HepG2 (cell line): Measurements from ENCODE around the gene SCGB3A2. TPM values are rescaled to one million over a fixed set of nuclear protein-coding genes. Genes with fewer than 3 reads are reported as not detected.
A peak's percentile ranks its signal among the peaks of the same experiment; 100 is the strongest.

Experiments used
- HNRNPL ChIP-seq: fragments of 200-400 bp; formaldehyde crosslinking; IDR thresholded peaks from 2 replicates; pipeline ENCODE4 v1.6.1; 2017; ENCODE audit warnings: mild to moderate bottlenecking, low read depth, low read length
- HOXA5 ChIP-seq: sonication (generic); formaldehyde crosslinking; IDR thresholded peaks from 2 replicates; pipeline ENCODE4 v1.4.0; 2020; ENCODE audit warnings: missing genetic modification reagents
- POLR2AphosphoS2 ChIP-seq: IDR thresholded peaks from 2 replicates; pipeline ENCODE4 v1.6.1; 2011; ENCODE audit warnings: low read depth, low read length, improper control_type of control experiment
- REL ChIP-seq: sonication (generic); formaldehyde crosslinking; conservative IDR thresholded peaks from 2 replicates; pipeline ENCODE4 v1.8.0; 2022; ENCODE audit warnings: mild to moderate bottlenecking, missing genetic modification reagents, moderate library complexity
- SP2 ChIP-seq: sonication (generic); formaldehyde crosslinking; IDR thresholded peaks from 2 replicates; pipeline ENCODE4 v1.5.1; 2020; ENCODE audit warnings: mild to moderate bottlenecking, missing genetic modification reagents
- SPEN ChIP-seq: sonication (generic); formaldehyde crosslinking; IDR thresholded peaks from 2 replicates; pipeline ENCODE4 v1.5.1; 2020; ENCODE audit warnings: low read depth, mild to moderate bottlenecking, missing genetic modification reagents
- ZNF20 ChIP-seq: sonication (generic); formaldehyde crosslinking; IDR thresholded peaks from 2 replicates; pipeline ENCODE4 v1.4.0; 2020; ENCODE audit warnings: mild to moderate bottlenecking, moderate library complexity, missing genetic modification reagents
- ZNF34 ChIP-seq: sonication (generic); formaldehyde crosslinking; IDR thresholded peaks from 2 replicates; pipeline ENCODE4 v1.4.0; 2020; ENCODE audit warnings: mild to moderate bottlenecking, missing genetic modification reagents, borderline replicate concordance
- ZNF670 ChIP-seq: sonication (generic); formaldehyde crosslinking; IDR thresholded peaks from 2 replicates; pipeline ENCODE4 v1.8.0; 2022; ENCODE audit warnings: mild to moderate bottlenecking, missing genetic modification reagents, borderline replicate concordance
- ZNF713 ChIP-seq: sonication (generic); formaldehyde crosslinking; IDR thresholded peaks from 2 replicates; pipeline ENCODE4 v1.4.0; 2020; ENCODE audit warnings: mild to moderate bottlenecking, missing genetic modification reagents
- ZSCAN21 ChIP-seq: sonication (generic); formaldehyde crosslinking; IDR thresholded peaks from 2 replicates; pipeline ENCODE4 v1.8.0; 2022; ENCODE audit warnings: mild to moderate bottlenecking, missing genetic modification reagents, moderate library complexity, borderline replicate concordance
- polyA plus RNA-seq, 8 experiments: library from polyadenylated mRNA; depleted of rRNA in 3 of 8; stranded (reverse) in 7 of 8; unstranded in 1 of 8; fragments of >200 nt; fragmentation: Illumina TruSeq in 4 of 8; extraction: Trizol in 4 of 8; gene quantifications; 2 replicates each; pipeline versions ENCODE4 v1.2.1 to v1.2.3, GENCODE V29; 2011 to 2016; ENCODE audit warnings: low read depth in 4 of 8, missing spikeins in 1 of 8, mixed read lengths in 1 of 8; ENCODE audit not compliant: insufficient read depth in 1 of 8
- total RNA-seq, 5 experiments: library from RNA; depleted of rRNA; stranded (reverse); fragments of >200 nt; fragmentation: Illumina TruSeq; extraction: Trizol; gene quantifications; 2 replicates each; pipeline ENCODE4 v1.2.3, GENCODE V29; 2016; ENCODE audit warnings: low read depth in 1 of 5
- TF ChIP-seq, protein P1 (sequence below): sonication (generic); formaldehyde crosslinking; IDR thresholded peaks from 2 replicates; pipeline ENCODE4 v1.4.0; 2020; ENCODE audit warnings: missing genetic modification reagents, mild to moderate bottlenecking, borderline replicate concordance
- TF ChIP-seq, protein P2 (sequence below): sonication (generic); formaldehyde crosslinking; IDR thresholded peaks from 2 replicates; pipeline ENCODE4 v1.8.0; 2022; ENCODE audit warnings: mild to moderate bottlenecking, missing genetic modification reagents; ENCODE audit not compliant: insufficient replicate concordance
- TF ChIP-seq, protein P3 (sequence below): sonication (generic); formaldehyde crosslinking; IDR thresholded peaks from 2 replicates; pipeline ENCODE4 v1.5.0; 2020; ENCODE audit warnings: mild to moderate bottlenecking, missing genetic modification reagents
- TF ChIP-seq, protein P4 (sequence below): sonication (generic); formaldehyde crosslinking; IDR thresholded peaks from 2 replicates; pipeline ENCODE4 v1.8.1; 2023; ENCODE audit warnings: mild to moderate bottlenecking, missing genetic modification reagents
- TF ChIP-seq, protein P5 (sequence below): sonication (generic); formaldehyde crosslinking; IDR thresholded peaks from 2 replicates; pipeline ENCODE4 v1.4.0; 2020; ENCODE audit warnings: missing genetic modification reagents
- TF ChIP-seq, protein P6 (sequence below): IDR thresholded peaks from 2 replicates; pipeline ENCODE4 v1.6.1; 2016; ENCODE audit warnings: low read depth, borderline replicate concordance

Gene SCGB3A2
- total and polyA plus RNA-seq, 2 of the 13 experiments (the other 11 are each of a cell fraction or from before 2014, with no cell fraction given), result not detected

DNA sequence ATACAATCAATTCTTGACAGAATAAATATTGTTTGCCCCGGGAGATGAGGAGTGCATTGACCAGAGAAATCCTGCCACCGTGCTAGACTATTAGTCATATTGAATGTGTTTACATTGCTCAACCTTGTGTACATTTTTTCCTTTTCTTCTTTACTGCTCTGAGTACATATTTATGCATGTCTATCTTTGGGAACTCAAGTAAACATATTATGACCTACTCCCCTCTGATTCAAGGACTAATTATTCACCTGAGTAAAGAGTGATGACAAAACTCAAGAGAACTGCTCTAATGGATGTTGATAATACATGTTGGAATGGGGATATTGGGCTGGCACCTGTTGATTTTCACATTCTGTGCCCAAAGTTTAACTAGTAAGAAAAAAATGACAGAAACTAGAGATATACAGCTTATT is 43.1 kb upstream of the SCGB3A2 start (continued):
- 0 out of 2 replicates have a peak, but pooled peaks have one; percentile 61 for TF ChIP-seq REL (CRISPR knock-in tag)
- TF ChIP-seq HNRNPL, result no peak
- no peak for TF ChIP-seq ZNF20 (CRISPR knock-in tag)
- no peak for TF ChIP-seq ZNF713 (CRISPR knock-in tag)
- TF ChIP-seq HOXA5 (CRISPR knock-in tag), result peak; percentile 97
- TF ChIP-seq, protein P1, sequence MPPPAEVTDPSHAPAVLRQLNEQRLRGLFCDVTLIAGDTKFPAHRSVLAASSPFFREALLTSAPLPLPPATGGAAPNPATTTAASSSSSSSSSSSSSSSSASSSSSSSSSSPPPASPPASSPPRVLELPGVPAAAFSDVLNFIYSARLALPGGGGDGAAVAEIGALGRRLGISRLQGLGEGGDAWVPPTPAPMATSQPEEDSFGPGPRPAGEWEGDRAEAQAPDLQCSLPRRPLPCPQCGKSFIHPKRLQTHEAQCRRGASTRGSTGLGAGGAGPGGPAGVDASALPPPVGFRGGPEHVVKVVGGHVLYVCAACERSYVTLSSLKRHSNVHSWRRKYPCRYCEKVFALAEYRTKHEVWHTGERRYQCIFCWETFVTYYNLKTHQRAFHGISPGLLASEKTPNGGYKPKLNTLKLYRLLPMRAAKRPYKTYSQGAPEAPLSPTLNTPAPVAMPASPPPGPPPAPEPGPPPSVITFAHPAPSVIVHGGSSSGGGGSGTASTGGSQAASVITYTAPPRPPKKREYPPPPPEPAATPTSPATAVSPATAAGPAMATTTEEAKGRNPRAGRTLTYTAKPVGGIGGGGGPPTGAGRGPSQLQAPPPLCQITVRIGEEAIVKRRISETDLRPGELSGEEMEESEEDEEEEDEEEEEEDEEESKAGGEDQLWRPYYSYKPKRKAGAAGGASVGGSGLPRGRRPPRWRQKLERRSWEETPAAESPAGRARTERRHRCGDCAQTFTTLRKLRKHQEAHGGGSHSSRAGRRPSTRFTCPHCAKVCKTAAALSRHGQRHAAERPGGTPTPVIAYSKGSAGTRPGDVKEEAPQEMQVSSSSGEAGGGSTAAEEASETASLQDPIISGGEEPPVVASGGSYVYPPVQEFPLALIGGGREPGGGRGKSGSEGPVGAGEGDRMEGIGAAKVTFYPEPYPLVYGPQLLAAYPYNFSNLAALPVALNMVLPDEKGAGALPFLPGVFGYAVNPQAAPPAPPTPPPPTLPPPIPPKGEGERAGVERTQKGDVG (CRISPR knock-in tag), result no peak
- TF ChIP-seq, protein P2, sequence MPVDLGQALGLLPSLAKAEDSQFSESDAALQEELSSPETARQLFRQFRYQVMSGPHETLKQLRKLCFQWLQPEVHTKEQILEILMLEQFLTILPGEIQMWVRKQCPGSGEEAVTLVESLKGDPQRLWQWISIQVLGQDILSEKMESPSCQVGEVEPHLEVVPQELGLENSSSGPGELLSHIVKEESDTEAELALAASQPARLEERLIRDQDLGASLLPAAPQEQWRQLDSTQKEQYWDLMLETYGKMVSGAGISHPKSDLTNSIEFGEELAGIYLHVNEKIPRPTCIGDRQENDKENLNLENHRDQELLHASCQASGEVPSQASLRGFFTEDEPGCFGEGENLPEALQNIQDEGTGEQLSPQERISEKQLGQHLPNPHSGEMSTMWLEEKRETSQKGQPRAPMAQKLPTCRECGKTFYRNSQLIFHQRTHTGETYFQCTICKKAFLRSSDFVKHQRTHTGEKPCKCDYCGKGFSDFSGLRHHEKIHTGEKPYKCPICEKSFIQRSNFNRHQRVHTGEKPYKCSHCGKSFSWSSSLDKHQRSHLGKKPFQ, result no peak
- TF ChIP-seq ZNF670 (CRISPR knock-in tag), result peak; percentile 93
- no peak for TF ChIP-seq SPEN
- TF ChIP-seq ZNF34 (CRISPR knock-in tag), result no peak
- TF ChIP-seq, protein P3, sequence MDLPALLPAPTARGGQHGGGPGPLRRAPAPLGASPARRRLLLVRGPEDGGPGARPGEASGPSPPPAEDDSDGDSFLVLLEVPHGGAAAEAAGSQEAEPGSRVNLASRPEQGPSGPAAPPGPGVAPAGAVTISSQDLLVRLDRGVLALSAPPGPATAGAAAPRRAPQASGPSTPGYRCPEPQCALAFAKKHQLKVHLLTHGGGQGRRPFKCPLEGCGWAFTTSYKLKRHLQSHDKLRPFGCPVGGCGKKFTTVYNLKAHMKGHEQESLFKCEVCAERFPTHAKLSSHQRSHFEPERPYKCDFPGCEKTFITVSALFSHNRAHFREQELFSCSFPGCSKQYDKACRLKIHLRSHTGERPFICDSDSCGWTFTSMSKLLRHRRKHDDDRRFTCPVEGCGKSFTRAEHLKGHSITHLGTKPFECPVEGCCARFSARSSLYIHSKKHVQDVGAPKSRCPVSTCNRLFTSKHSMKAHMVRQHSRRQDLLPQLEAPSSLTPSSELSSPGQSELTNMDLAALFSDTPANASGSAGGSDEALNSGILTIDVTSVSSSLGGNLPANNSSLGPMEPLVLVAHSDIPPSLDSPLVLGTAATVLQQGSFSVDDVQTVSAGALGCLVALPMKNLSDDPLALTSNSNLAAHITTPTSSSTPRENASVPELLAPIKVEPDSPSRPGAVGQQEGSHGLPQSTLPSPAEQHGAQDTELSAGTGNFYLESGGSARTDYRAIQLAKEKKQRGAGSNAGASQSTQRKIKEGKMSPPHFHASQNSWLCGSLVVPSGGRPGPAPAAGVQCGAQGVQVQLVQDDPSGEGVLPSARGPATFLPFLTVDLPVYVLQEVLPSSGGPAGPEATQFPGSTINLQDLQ, result no peak
- TF ChIP-seq, protein P4, sequence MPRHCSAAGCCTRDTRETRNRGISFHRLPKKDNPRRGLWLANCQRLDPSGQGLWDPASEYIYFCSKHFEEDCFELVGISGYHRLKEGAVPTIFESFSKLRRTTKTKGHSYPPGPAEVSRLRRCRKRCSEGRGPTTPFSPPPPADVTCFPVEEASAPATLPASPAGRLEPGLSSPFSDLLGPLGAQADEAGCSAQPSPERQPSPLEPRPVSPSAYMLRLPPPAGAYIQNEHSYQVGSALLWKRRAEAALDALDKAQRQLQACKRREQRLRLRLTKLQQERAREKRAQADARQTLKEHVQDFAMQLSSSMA (CRISPR knock-in tag), result no peak
- TF ChIP-seq, protein P5, sequence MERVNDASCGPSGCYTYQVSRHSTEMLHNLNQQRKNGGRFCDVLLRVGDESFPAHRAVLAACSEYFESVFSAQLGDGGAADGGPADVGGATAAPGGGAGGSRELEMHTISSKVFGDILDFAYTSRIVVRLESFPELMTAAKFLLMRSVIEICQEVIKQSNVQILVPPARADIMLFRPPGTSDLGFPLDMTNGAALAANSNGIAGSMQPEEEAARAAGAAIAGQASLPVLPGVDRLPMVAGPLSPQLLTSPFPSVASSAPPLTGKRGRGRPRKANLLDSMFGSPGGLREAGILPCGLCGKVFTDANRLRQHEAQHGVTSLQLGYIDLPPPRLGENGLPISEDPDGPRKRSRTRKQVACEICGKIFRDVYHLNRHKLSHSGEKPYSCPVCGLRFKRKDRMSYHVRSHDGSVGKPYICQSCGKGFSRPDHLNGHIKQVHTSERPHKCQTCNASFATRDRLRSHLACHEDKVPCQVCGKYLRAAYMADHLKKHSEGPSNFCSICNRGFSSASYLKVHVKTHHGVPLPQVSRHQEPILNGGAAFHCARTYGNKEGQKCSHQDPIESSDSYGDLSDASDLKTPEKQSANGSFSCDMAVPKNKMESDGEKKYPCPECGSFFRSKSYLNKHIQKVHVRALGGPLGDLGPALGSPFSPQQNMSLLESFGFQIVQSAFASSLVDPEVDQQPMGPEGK, result peak; percentile 66
- no peak for TF ChIP-seq SP2 (CRISPR knock-in tag)
- TF ChIP-seq POLR2AphosphoS2, result no peak
- TF ChIP-seq, protein P6, sequence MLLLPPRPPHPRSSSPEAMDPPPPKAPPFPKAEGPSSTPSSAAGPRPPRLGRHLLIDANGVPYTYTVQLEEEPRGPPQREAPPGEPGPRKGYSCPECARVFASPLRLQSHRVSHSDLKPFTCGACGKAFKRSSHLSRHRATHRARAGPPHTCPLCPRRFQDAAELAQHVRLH (CRISPR knock-in tag), result 0 out of 2 replicates have a peak, but pooled peaks have one; percentile 49
- TF ChIP-seq ZSCAN21 (CRISPR knock-in tag), result peak; percentile 82; the same call in 1 of the 2 replicates
